ENCODE data around the gene HTRA1.

The HTRA1 gene

DNA sequence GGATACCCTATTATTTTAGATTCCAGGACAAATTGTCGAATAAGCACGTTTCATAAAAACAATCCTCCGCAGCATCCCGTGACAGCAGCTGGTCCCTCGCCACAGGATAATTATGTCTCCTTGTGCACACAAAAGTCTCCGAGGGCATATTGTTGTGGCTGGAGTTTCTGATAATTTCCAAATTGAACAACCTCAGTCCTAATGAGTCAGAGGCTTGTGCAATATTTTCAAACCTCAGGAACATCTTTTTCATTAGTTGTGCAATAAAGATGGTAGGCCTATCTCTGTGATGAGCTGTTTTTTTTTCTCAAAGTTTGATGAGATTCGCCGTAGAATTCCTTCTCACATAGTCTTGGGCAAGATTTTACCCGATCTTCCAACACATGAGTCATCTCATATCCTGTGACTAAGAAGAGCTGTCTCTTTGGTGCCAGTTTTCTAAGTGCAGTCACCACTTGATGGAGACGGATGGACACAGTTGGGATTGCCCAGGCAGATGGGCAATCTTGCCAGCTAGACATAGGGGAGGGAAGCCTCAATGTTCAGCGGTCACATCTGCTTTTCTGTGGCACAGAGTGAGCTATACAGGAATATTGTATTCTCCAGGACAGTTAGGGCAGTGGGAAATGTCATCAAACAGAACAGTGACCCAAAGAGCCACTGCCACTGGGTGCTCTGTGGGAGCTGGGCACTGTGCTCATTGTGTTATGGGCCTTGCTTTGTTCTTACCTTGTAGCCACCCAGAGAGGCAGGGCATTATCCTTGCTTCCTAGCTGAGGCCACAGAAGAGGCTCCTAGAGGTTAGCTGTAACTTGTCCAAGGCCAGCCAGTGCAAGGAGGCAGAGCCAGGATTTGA, 7.8 kb downstream of the HTRA1 start:
- TF ChIP-seq JUND (IDR thresholded peaks at IDR 0.05; ENCODE audit: low read depth): no peak
- DNase-seq (ENCODE audit: low read depth in 1 of 2, low spot score in 1 of 2): no peak
- in situ Hi-C loops (cut with HindIII; ENCODE audit: low pct_unique_long_range_greater_than_20kb, low sequenced_read_pairs): no loop called here

DNA sequence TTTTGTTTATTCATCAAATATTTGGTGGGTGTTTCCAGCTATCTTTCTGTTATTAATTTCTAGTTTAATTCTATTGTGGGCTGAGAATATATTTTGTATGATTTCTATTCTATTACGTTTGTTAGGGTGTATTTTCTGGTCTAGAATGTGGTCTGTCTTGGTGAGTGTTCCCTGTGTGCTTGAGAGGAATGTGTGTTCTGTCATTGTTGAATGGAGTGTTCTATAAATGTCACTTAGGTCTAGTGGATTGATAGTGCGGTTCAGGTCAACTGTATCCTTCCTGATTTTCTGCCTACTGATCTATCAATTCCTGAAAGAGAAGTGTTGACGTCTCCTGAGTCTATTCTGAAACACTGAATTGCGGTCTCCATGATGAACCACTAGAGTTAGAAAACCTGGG, 8.5 kb downstream of the HTRA1 start:
- in situ Hi-C loops (cut with HindIII; ENCODE audit: low pct_unique_long_range_greater_than_20kb, low sequenced_read_pairs): no loop called here
- no peak for DNase-seq (ENCODE audit: low read depth in 1 of 2, low spot score in 1 of 2)
- no peak for TF ChIP-seq JUND (IDR thresholded peaks at IDR 0.05; ENCODE audit: low read depth)

DNA sequence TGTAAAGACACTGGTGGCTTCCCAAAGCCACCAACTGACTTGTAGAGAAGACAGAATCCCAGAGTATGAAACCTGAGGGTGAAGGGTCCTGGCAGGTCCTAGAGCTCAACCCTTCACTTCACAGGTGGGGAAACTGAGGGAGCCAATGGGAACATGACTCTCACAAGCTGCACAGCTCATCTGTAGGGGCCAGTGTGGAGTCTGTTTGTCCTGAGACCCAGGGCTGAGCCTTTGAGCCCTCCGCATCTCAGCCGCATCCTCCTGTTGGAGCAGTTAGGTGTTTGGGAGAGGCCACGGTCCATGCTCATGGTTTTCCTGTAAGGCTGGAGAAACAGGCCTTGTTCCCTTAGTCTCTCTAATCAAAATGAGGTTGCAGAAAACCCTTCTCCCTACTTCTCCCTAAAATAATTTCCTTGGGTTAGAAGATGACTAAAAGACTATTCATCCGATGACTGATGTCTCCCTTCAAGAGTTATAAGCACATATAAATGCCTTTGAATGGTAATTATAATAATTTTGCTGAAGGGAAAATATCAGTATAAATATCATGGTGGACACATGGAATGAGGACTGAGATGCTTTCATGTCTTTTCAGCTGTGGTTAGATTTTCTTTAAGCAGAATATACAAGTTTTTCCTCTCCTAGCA, 10.3 kb downstream of the HTRA1 start:
- in situ Hi-C loops (cut with HindIII; ENCODE audit: low pct_unique_long_range_greater_than_20kb, low sequenced_read_pairs): no loop called here

GRCh38 chr10:122473116-122473515, 11.8 kb downstream of the HTRA1 start:
- in situ Hi-C loops (cut with HindIII; ENCODE audit: low pct_unique_long_range_greater_than_20kb, low sequenced_read_pairs): no loop called here
- no peak for TF ChIP-seq JUND (IDR thresholded peaks at IDR 0.05; ENCODE audit: low read depth)
- DNase-seq (ENCODE audit: low read depth in 1 of 2, low spot score in 1 of 2): no peak

More for the DNA sequence above, 10.3 kb downstream of the HTRA1 start:
- no peak for TF ChIP-seq JUND (IDR thresholded peaks at IDR 0.05; ENCODE audit: low read depth)
- DNase-seq (ENCODE audit: low read depth in 1 of 2, low spot score in 1 of 2): no peak

- TF ChIP-seq JUND (IDR thresholded peaks at IDR 0.05; ENCODE audit: low read depth): no peak
- no peak for DNase-seq (ENCODE audit: low read depth in 1 of 2, low spot score in 1 of 2)
- in situ Hi-C loops (cut with HindIII; ENCODE audit: low pct_unique_long_range_greater_than_20kb, low sequenced_read_pairs): no loop called here
These were observed 12.9 kb downstream of the HTRA1 start for GRCh38 chr10:122474131-122474818.

DNA sequence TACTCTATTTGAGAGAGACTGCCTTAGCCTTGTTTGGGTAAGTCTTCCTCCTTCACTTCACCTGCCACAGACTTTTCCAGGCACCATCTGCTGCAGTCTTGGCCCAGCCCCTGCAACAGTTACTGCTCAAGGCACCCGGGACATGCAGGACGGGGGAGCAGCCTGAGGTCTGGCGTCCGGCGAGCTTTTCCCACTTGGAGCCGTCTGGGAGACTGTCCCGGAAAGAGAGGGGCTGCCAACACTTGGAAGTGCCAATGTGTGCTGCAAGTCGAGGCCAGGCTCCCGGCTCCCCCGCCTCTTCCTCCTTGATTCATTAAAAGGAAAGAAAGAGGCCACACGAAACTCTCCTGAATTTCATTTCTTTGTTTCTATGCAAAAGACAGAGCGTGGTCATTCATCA, 13.7 kb downstream of the HTRA1 start:
- in situ Hi-C loops (cut with HindIII; ENCODE audit: low pct_unique_long_range_greater_than_20kb, low sequenced_read_pairs): no loop called here
- TF ChIP-seq JUND (IDR thresholded peaks at IDR 0.05; ENCODE audit: low read depth): no peak
- no peak for DNase-seq (ENCODE audit: low read depth in 1 of 2, low spot score in 1 of 2)

DNA sequence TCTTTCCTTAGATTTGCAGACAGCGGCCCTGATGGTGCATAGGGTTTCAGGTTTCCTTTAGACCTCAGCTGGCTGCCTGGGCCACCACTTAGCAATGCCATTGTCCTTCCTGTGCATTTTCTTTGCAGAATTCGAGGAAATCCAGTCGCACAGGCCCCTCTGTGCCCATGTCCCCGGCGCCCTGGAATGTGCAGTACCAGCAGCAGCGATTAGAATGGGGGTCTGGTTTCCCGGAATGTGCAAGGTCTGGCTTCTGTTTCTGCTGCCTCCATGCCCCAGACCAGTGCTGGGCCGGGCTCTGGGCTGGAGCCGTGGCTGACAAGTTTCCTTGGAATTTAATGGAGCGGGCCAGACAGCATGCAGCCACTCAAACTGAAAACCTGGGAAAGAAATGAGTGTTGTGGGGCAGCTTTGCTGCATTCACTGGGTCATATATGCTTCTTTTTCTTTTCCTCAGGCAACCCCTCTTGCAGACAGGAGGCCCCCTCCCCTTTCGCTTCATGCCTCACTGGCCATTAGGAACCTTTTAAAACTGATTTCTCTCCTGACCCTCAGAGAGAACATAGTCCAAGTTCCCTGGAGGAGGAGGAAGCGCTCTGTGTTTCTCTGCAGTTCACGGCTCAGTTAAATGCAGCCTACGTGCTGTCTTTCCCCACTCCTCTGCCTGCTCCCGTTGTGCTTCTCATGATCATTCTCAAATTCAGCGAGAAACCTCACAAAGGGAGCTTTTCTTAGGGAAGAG, 14.4 kb downstream of the HTRA1 start:
- in situ Hi-C loops (cut with HindIII; ENCODE audit: low pct_unique_long_range_greater_than_20kb, low sequenced_read_pairs): no loop called here
- DNase-seq (ENCODE audit: low read depth in 1 of 2, low spot score in 1 of 2): no peak
- TF ChIP-seq JUND (IDR thresholded peaks at IDR 0.05; ENCODE audit: low read depth): no peak

GRCh38 chr10:122476333-122476695, 15.0 kb downstream of the HTRA1 start:
- in situ Hi-C loops (cut with HindIII; ENCODE audit: low pct_unique_long_range_greater_than_20kb, low sequenced_read_pairs): no loop called here
- TF ChIP-seq JUND (IDR thresholded peaks at IDR 0.05; ENCODE audit: low read depth): no peak
- peak in 1 of 2 experiments; percentile 22 for DNase-seq (ENCODE audit: low read depth in 1 of 2, low spot score in 1 of 2)

GRCh38 chr10:122477436-122477835, 16.1 kb downstream of the HTRA1 start:
- no peak for TF ChIP-seq JUND (IDR thresholded peaks at IDR 0.05; ENCODE audit: low read depth)
- DNase-seq (ENCODE audit: low read depth in 1 of 2, low spot score in 1 of 2): no peak
- in situ Hi-C loops (cut with HindIII; ENCODE audit: low pct_unique_long_range_greater_than_20kb, low sequenced_read_pairs): no loop called here

- in situ Hi-C loops (cut with HindIII; ENCODE audit: low pct_unique_long_range_greater_than_20kb, low sequenced_read_pairs): no loop called here
- no peak for DNase-seq (ENCODE audit: low read depth in 1 of 2, low spot score in 1 of 2)
- TF ChIP-seq JUND (IDR thresholded peaks at IDR 0.05; ENCODE audit: low read depth): no peak
These were observed 17.6 kb downstream of the HTRA1 start for GRCh38 chr10:122478971-122479370.

GRCh38 chr10:122480146-122480833, 18.9 kb downstream of the HTRA1 start:
- in situ Hi-C loops (cut with HindIII; ENCODE audit: low pct_unique_long_range_greater_than_20kb, low sequenced_read_pairs): no loop called here
- DNase-seq (ENCODE audit: low read depth in 1 of 2, low spot score in 1 of 2): no peak
- no peak for TF ChIP-seq JUND (IDR thresholded peaks at IDR 0.05; ENCODE audit: low read depth)
